Measurements from ENCODE around the gene MRM1. TPM values are rescaled to one million over a fixed set of nuclear protein-coding genes. Genes with fewer than 3 reads are reported as not detected.

The MRM1 gene
- polyA plus RNA-seq, 2 donors: 4.6 to 6.1 TPM

DNA sequence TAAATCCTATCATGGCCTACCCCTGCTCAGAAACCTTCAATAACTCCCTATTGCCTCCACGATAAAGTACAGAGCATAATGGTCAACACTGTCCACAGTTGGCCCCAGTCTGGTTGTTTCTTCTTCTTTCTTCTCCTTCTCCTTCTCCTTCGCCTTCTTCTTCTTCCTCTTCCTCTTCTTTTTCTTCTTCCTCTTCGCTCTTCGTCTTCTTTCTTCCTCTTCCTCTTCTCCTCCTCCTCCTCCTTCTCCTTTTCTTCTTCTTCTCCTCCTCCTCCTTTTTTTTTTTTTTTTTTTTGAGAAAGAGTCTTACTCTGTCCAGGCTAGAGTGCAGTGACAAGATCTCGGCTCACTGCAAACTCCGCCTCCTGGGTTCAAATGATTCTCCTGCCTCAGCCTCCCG lies 23.8 kb downstream of the MRM1 start:
- H3K27me3 ChIP-seq (ENCODE audit: control insufficient read depth in 1 of 2, insufficient read depth in 2 of 2, low read length in 2 of 2): no peaks in the 10 kb centered on the region
- H3K4me1 ChIP-seq (ENCODE audit: control insufficient read depth in 2 of 2, insufficient read depth in 2 of 2, low read length in 1 of 2): no peaks in the 10 kb centered on the region
- WGBS, 2 donors: 80 to 87% methylated on average over 7 of the region's 7 CpGs
- H3K36me3 ChIP-seq (ENCODE audit: control insufficient read depth in 2 of 2, insufficient read depth in 2 of 2, low read length in 1 of 2): no peaks in the 10 kb centered on the region
- no peak overlapping the region for H3K4me3 ChIP-seq (ENCODE audit: low read depth in 1 of 2, low read length in 2 of 2)
- no peaks in the 10 kb centered on the region for H3K9me3 ChIP-seq (ENCODE audit: control insufficient read depth in 2 of 2, insufficient read depth in 1 of 2, low read depth in 1 of 2, low read length in 1 of 2)
- H3K27ac ChIP-seq (ENCODE audit: low read depth in 2 of 2, low read length in 1 of 2): no peak overlapping the region

DNA sequence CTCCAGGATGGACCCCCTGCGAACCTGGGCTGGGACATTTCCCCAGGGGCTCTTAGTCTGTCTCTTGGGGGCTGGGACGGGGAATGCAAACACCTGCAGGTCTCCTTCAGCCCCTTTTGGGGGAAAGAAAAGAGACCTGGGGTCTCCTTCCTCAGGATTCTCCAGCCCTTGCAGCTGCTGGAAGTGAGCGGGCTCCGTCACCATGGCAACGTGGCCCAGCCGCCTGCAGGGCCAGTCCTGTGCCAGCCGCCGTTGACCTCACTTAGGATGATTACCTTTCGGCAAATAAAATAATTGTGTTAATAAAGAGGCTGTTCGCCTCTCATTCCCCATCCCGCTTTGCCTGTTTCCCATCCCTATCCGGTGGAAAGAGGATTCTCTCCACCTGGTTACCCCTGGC lies 25.7 kb downstream of the MRM1 start:
- 76 to 80% methylated on average over 12 of the region's 12 CpGs for WGBS, 2 donors
- Histone ChIP-seq H3K36me3 (ENCODE audit: control insufficient read depth in 2 of 2, insufficient read depth in 2 of 2, low read length in 1 of 2) (no peaks in the 10 kb centered on the region), H3K9me3 (ENCODE audit: control insufficient read depth in 2 of 2, insufficient read depth in 1 of 2, low read depth in 1 of 2, low read length in 1 of 2) (no peaks in the 10 kb centered on the region), H3K4me1 (ENCODE audit: control insufficient read depth in 2 of 2, insufficient read depth in 2 of 2, low read length in 1 of 2) (no peaks in the 10 kb centered on the region), H3K27me3 (ENCODE audit: control insufficient read depth in 1 of 2, insufficient read depth in 2 of 2, low read length in 2 of 2) (no peaks in the 10 kb centered on the region), H3K27ac (ENCODE audit: low read depth in 2 of 2, low read length in 1 of 2) (no peak overlapping the region), H3K4me3 (ENCODE audit: low read depth in 1 of 2, low read length in 2 of 2) (no peak overlapping the region)

DNA sequence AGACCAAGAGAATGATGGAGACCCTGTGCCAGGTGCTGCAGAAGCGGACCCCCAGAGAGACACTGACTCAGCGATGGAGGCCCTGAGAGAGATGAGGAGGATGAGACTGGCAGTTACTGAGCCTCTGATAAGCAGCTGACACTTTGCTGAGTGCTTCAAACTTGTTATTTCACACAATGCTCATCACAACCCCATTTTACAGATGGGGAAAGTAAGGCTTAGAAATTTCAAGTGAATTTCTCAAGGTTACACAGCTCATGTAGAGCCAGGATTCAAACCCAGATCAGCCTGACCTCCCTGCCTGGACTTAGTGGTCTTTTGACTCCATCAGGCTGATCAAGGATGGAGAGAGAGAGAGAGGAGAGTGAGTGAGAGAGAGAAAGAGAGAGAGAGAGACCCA lies 27.2 kb downstream of the MRM1 start:
- WGBS, 2 donors: 93 to 97% methylated on average over 2 of the region's 2 CpGs
- Histone ChIP-seq H3K9me3 (ENCODE audit: control insufficient read depth in 2 of 2, insufficient read depth in 1 of 2, low read depth in 1 of 2, low read length in 1 of 2) (no peaks in the 10 kb centered on the region), H3K4me1 (ENCODE audit: control insufficient read depth in 2 of 2, insufficient read depth in 2 of 2, low read length in 1 of 2) (no peaks in the 10 kb centered on the region), H3K27me3 (ENCODE audit: control insufficient read depth in 1 of 2, insufficient read depth in 2 of 2, low read length in 2 of 2) (no peaks in the 10 kb centered on the region), H3K36me3 (ENCODE audit: control insufficient read depth in 2 of 2, insufficient read depth in 2 of 2, low read length in 1 of 2) (no peaks in the 10 kb centered on the region), H3K4me3 (ENCODE audit: low read depth in 1 of 2, low read length in 2 of 2) (no peak overlapping the region), H3K27ac (ENCODE audit: low read depth in 2 of 2, low read length in 1 of 2) (no peak overlapping the region)

DNA sequence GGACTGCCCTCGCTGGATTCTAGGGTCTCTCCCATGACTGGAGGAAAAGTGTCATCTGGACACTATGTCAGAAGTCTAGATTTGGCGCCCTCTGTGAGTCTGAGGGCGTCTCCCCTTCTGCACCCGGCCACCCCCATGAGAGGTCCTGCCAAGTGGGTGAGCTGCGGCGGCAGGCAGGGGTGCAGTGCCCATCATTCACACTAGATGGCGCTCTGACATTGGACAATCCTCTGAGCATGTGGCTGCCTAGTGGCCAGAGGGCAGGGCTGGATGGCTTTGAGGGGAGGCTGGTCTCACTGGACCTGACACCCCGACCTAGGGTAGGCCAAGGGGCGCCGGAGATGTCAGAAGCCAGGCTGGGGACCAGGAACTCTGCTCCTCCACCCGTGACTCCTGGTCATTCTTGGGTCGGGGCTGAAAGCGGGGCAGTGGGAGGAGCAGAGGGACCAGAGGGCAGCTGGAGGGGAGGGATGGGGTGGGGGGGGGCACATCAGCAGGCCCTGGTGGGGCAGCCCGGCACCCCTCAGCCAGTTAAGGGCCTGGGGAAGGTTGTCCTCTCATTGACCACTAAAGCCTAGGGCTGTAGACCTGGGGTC lies 28.0 kb downstream of the MRM1 start:
- Histone ChIP-seq H3K9me3 (ENCODE audit: control insufficient read depth in 2 of 2, insufficient read depth in 1 of 2, low read depth in 1 of 2, low read length in 1 of 2) (no peaks in the 10 kb centered on the region), H3K36me3 (ENCODE audit: control insufficient read depth in 2 of 2, insufficient read depth in 2 of 2, low read length in 1 of 2) (no peaks in the 10 kb centered on the region), H3K27me3 (ENCODE audit: control insufficient read depth in 1 of 2, insufficient read depth in 2 of 2, low read length in 2 of 2) (no peaks in the 10 kb centered on the region), H3K4me1 (ENCODE audit: control insufficient read depth in 2 of 2, insufficient read depth in 2 of 2, low read length in 1 of 2) (no peaks in the 10 kb centered on the region), H3K4me3 (ENCODE audit: low read depth in 1 of 2, low read length in 2 of 2) (no peak overlapping the region), H3K27ac (ENCODE audit: low read depth in 2 of 2, low read length in 1 of 2) (no peak overlapping the region)
- 20 to 24% methylated on average over 14 of the region's 14 CpGs for WGBS, 2 donors

DNA sequence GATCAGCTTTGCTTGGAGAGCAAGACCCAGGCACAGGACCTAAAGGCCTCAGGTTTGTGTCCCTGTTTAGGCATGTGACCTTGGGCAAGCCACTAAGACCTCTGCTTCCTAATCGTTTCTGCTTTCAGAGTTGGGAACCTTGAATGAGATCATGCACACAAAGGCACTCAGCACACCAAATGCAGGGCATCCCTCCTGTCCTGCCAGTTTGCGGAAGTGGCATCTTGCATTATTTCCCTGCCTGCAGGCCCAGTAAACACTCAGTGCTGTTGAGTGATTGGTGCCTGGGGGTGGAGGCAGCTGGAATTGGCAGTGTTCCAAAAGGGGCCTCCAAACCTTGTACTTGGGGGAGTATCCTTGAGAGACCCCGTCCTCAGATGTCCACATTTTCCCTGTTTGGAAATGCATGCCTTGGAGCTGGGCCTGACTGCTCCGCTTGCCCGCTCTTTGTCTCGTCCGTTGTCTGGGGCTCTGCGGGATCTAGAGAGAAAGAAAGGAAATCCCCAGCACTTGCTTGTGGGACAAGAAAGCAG lies 28.7 kb downstream of the MRM1 start:
- Histone ChIP-seq H3K4me3 (ENCODE audit: low read depth in 1 of 2, low read length in 2 of 2) (no peak overlapping the region), H3K27ac (ENCODE audit: low read depth in 2 of 2, low read length in 1 of 2) (no peak overlapping the region), H3K27me3 (ENCODE audit: control insufficient read depth in 1 of 2, insufficient read depth in 2 of 2, low read length in 2 of 2) (no peaks in the 10 kb centered on the region), H3K4me1 (ENCODE audit: control insufficient read depth in 2 of 2, insufficient read depth in 2 of 2, low read length in 1 of 2) (no peaks in the 10 kb centered on the region), H3K9me3 (ENCODE audit: control insufficient read depth in 2 of 2, insufficient read depth in 1 of 2, low read depth in 1 of 2, low read length in 1 of 2) (no peaks in the 10 kb centered on the region), H3K36me3 (ENCODE audit: control insufficient read depth in 2 of 2, insufficient read depth in 2 of 2, low read length in 1 of 2) (no peaks in the 10 kb centered on the region)
- 75 to 79% methylated on average over 8 of the region's 8 CpGs for WGBS, 2 donors

DNA sequence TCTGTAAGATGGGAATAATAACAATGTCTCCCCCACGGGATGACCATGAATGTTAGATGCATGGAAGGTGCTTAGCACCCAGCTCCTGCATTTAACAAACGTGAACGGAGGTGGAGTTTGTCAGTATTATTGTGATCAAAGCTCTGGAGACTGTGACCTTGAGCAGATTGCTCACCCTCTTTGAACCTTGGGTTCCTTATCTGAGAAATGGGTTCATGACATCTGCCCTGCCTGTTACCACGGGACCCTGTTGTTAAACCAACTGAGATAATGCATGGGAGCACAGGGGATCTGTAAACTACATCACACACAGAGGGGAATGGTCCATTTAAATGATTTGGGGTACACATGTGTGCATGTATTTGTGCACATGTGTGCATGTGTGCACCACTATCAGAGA lies 29.6 kb downstream of the MRM1 start:
- Histone ChIP-seq H3K27ac (ENCODE audit: low read depth in 2 of 2, low read length in 1 of 2) (no peak overlapping the region), H3K9me3 (ENCODE audit: control insufficient read depth in 2 of 2, insufficient read depth in 1 of 2, low read depth in 1 of 2, low read length in 1 of 2) (no peaks in the 10 kb centered on the region), H3K4me3 (ENCODE audit: low read depth in 1 of 2, low read length in 2 of 2) (no peak overlapping the region), H3K4me1 (ENCODE audit: control insufficient read depth in 2 of 2, insufficient read depth in 2 of 2, low read length in 1 of 2) (no peaks in the 10 kb centered on the region), H3K36me3 (ENCODE audit: control insufficient read depth in 2 of 2, insufficient read depth in 2 of 2, low read length in 1 of 2) (no peaks in the 10 kb centered on the region), H3K27me3 (ENCODE audit: control insufficient read depth in 1 of 2, insufficient read depth in 2 of 2, low read length in 2 of 2) (no peaks in the 10 kb centered on the region)
- WGBS, 2 donors: 65 to 72% methylated on average over 4 of the region's 4 CpGs

DNA sequence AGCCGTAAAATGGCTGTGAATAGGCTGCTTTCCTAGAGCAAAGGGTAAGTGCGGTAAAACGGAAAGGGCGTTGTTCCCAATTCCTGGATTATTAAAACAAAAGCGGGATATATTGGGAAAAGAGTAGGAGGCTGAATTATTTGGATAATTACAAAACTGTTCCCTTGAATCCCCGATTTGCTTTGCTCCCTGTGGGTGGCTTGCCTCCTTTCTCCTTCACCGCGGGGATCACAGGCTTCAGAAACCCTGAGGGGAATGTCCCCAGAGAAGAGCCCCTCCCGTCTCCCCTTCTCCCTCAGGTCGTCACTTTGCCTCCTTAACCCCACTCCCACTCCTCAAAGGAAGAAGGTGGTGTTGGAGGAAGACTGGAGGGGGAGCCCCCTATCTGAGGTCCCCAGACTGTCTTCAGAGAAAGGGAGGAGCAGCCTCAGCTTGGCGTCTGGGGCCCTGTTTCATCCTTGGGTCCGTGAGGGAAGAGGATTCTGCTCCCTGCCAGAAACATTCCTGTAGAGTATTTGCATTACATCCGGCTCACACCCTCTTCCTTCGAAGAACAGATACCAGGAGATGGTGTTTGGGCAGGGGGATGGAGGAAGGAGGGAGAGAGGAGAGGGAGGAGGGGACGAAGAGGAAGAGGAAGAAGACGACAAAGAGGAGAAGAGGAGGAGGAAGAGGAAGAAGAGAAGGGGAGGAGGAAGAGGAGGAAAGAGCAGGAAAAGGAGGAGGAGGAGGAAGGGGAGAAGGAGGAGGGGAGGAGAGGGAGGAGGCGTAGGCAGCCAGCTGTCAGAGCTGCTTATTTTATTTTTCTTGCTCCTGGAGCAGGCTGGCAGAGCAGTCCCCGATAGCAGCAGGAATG lies 31.8 kb downstream of the MRM1 start:
- Histone ChIP-seq H3K36me3 (ENCODE audit: control insufficient read depth in 2 of 2, insufficient read depth in 2 of 2, low read length in 1 of 2) (no peaks in the 10 kb centered on the region), H3K27me3 (ENCODE audit: control insufficient read depth in 1 of 2, insufficient read depth in 2 of 2, low read length in 2 of 2) (no peaks in the 10 kb centered on the region), H3K9me3 (ENCODE audit: control insufficient read depth in 2 of 2, insufficient read depth in 1 of 2, low read depth in 1 of 2, low read length in 1 of 2) (no peaks in the 10 kb centered on the region), H3K27ac (ENCODE audit: low read depth in 2 of 2, low read length in 1 of 2) (no peak overlapping the region), H3K4me1 (ENCODE audit: control insufficient read depth in 2 of 2, insufficient read depth in 2 of 2, low read length in 1 of 2) (no peaks in the 10 kb centered on the region), H3K4me3 (ENCODE audit: low read depth in 1 of 2, low read length in 2 of 2) (no peak overlapping the region)
- 37 to 39% methylated on average over 18 of the region's 18 CpGs for WGBS, 2 donors

DNA sequence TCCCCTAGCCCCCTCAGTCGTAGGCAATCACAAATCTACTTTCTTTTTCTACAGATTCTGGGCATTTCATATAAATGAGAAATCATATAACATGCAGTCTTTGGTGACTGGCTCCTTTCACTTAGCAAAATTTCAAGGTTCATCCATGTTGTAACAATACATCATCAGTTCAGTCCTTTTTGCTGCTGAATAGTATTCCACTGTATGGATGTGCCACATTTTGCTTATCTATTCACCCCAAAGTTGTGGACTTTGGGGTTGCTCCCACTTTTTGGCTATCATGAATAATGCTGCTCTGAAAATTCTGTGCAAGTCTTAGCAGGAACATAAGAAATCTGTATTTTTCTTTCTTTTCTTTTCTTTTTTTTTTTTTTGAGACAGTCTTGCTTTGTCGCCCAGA lies 39.0 kb downstream of the MRM1 start:
- WGBS, 2 donors: 88 to 94% methylated on average over 2 of the region's 2 CpGs
- no peak overlapping the region for H3K4me3 ChIP-seq (ENCODE audit: low read depth in 1 of 2, low read length in 2 of 2)
- H3K4me1 ChIP-seq (ENCODE audit: control insufficient read depth in 2 of 2, insufficient read depth in 2 of 2, low read length in 1 of 2): peaks cover 0 to 8% of the 10 kb centered on the region in 2 donors
- H3K27me3 ChIP-seq (ENCODE audit: control insufficient read depth in 1 of 2, insufficient read depth in 2 of 2, low read length in 2 of 2): peaks cover 6 to 24% of the 10 kb centered on the region in 2 donors
- H3K36me3 ChIP-seq (ENCODE audit: control insufficient read depth in 2 of 2, insufficient read depth in 2 of 2, low read length in 1 of 2): no peaks in the 10 kb centered on the region
- H3K9me3 ChIP-seq (ENCODE audit: control insufficient read depth in 2 of 2, insufficient read depth in 1 of 2, low read depth in 1 of 2, low read length in 1 of 2): no peaks in the 10 kb centered on the region
- no peak overlapping the region for H3K27ac ChIP-seq (ENCODE audit: low read depth in 2 of 2, low read length in 1 of 2)

DNA sequence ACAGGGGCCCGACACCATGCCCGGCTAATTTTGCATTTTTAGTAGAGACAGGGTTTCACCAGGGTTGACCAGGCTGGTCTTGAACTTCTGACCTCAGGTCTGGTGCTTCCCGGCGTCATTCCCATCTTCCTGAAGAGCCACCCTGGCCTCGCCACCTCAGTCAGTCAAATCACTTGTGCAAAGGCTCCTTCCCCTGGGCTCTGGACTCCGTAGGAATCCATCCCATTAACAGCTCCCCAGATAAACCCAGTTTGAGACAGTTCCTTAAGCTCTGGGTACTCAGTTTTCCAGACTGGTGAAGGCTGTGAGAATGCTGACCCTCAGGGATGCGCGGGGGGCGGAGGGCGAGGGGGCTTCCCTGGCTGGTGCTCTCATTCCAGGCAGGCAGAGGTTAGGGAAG lies 39.5 kb downstream of the MRM1 start:
- Histone ChIP-seq H3K4me1 (ENCODE audit: control insufficient read depth in 2 of 2, insufficient read depth in 2 of 2, low read length in 1 of 2) (peaks cover 0 to 8% of the 10 kb centered on the region in 2 donors), H3K36me3 (ENCODE audit: control insufficient read depth in 2 of 2, insufficient read depth in 2 of 2, low read length in 1 of 2) (no peaks in the 10 kb centered on the region), H3K27me3 (ENCODE audit: control insufficient read depth in 1 of 2, insufficient read depth in 2 of 2, low read length in 2 of 2) (peaks cover 6 to 24% of the 10 kb centered on the region in 2 donors), H3K9me3 (ENCODE audit: control insufficient read depth in 2 of 2, insufficient read depth in 1 of 2, low read depth in 1 of 2, low read length in 1 of 2) (no peaks in the 10 kb centered on the region), H3K4me3 (ENCODE audit: low read depth in 1 of 2, low read length in 2 of 2) (no peak overlapping the region), H3K27ac (ENCODE audit: low read depth in 2 of 2, low read length in 1 of 2) (no peak overlapping the region)
- 58% methylated on average over 10 of the region's 10 CpGs for WGBS, 2 donors
